Measurements from ENCODE around the gene SURF4. TPM values are rescaled to one million over a fixed set of nuclear protein-coding genes. Genes with fewer than 3 reads are reported as not detected.

The SURF4 gene
- total RNA-seq, 1 experiment from 2014 or later = 171 TPM

- Mint-ChIP-seq H3K27ac (no peak overlapping the region), H3K36me3 (peaks cover 5% of the 10 kb centered on the region), H3K9me3 (peaks cover 16% of the 10 kb centered on the region), H3K27me3 (ENCODE audit: low read depth) (peaks cover 18% of the 10 kb centered on the region), H3K4me3 (no peak overlapping the region), H3K4me1 (no peaks in the 10 kb centered on the region)
- CTCF ChIA-PET = interaction anchor here (1.7 kb wide), 1 partner anchor 45 kb away, joined by 5 read pairs; no protein-coding TSS in a partner anchor
- ATAC-seq = no peak
- POLR2A ChIA-PET = no interaction called here
- no peak for TF ChIP-seq ETV6 (CRISPR knock-in tag; IDR thresholded peaks at IDR 0.05)
- TF ChIP-seq ZNF512 (CRISPR knock-in tag; IDR thresholded peaks at IDR 0.05; ENCODE audit: borderline replicate concordance) = no peak
- TF ChIP-seq IRF2 (CRISPR knock-in tag; IDR thresholded peaks at IDR 0.05; ENCODE audit: borderline replicate concordance, low read depth) = no peak
- no peak for TF ChIP-seq ATF1 (CRISPR knock-in tag; IDR thresholded peaks at IDR 0.05)
- no peak for DNase-seq (ENCODE audit: low spot score)
Measured at GRCh38 chr9:133387680-133388079, 11.8 kb upstream of the SURF4 start.

- Mint-ChIP-seq H3K4me1 (no peaks in the 10 kb centered on the region), H3K4me3 (no peak overlapping the region), H3K27ac (no peak overlapping the region), H3K36me3 (peaks cover 5% of the 10 kb centered on the region), H3K27me3 (ENCODE audit: low read depth) (peaks cover 13% of the 10 kb centered on the region), H3K9me3 (peaks cover 12% of the 10 kb centered on the region)
- POLR2A ChIA-PET = no interaction called here
- TF ChIP-seq ESRRA (CRISPR knock-in tag; IDR thresholded peaks at IDR 0.05; ENCODE audit: borderline replicate concordance) (no peak), FOXJ3 (CRISPR knock-in tag; IDR thresholded peaks at IDR 0.05; ENCODE audit: borderline replicate concordance) (no peak), ZNF423 (CRISPR knock-in tag; IDR thresholded peaks at IDR 0.05) (no peak), AFF4 (CRISPR knock-in tag; IDR thresholded peaks at IDR 0.05; ENCODE audit: borderline replicate concordance) (no peak), IRF1 (CRISPR knock-in tag; IDR thresholded peaks at IDR 0.05) (no peak), EMX1 (CRISPR knock-in tag; IDR thresholded peaks at IDR 0.05) (no peak), PRDM15 (CRISPR knock-in tag; IDR thresholded peaks at IDR 0.05) (no peak), E2F1 (CRISPR knock-in tag; IDR thresholded peaks at IDR 0.05) (no peak), ZNF416 (CRISPR knock-in tag; IDR thresholded peaks at IDR 0.05) (no peak), SOX15 (CRISPR knock-in tag; IDR thresholded peaks at IDR 0.05) (no peak), ATF6 (CRISPR knock-in tag; IDR thresholded peaks at IDR 0.05) (no peak), ZNF219 (CRISPR knock-in tag; IDR thresholded peaks at IDR 0.05; ENCODE audit: borderline replicate concordance) (no peak)
- CTCF ChIA-PET = interaction anchor here (0.9 to 2.4 kb wide), 7 partner anchors 9 to 123 kb away, joined by 3 to 13 read pairs (median 3); no protein-coding TSS in a partner anchor
- ATAC-seq (no peak), DNase-seq (ENCODE audit: low spot score) (no peak)
Measured at GRCh38 chr9:133386338-133386737, 10.5 kb upstream of the SURF4 start.
